Measurements from ENCODE around the gene PLCB1. TPM values are rescaled to one million over a fixed set of nuclear protein-coding genes. Genes with fewer than 3 reads are reported as not detected.

The PLCB1 gene
- total and polyA plus RNA-seq, 2 of the 4 experiments (the other 2 are of a cell fraction) = 5.6 to 16.1 TPM

GRCh38 chr20:8155229-8155628 lies 23.2 kb downstream of the PLCB1 start:
- Histone ChIP-seq H4K5ac (ENCODE audit: low read depth, low read length) (no peak overlapping the region), H3K4me3 (ENCODE audit: insufficient read depth, low read depth, low read length) (no peak overlapping the region), H3K27me3 (ENCODE audit: control insufficient read depth, insufficient read depth, low read length) (no peaks in the 10 kb centered on the region), H3K56ac (ENCODE audit: extremely low read depth, insufficient read depth, low read length) (no peak overlapping the region), H3K4ac (ENCODE audit: low read depth, low read length) (no peak overlapping the region), H3K23ac (ENCODE audit: low read depth, low read length) (no peak overlapping the region), H3K36me3 (ENCODE audit: control insufficient read depth, insufficient read depth, low read length) (no peaks in the 10 kb centered on the region), H3K79me1 (ENCODE audit: low read depth in 1 of 2, low read length in 2 of 2) (peaks cover 0 to 5% of the 10 kb centered on the region in 2 experiments; a peak in 1 of 4 replicates), H4K20me1 (ENCODE audit: insufficient read depth, low read length) (peaks cover 9% of the 10 kb centered on the region), H4K8ac (ENCODE audit: low read depth in 2 of 2, low read length in 2 of 2) (no peak overlapping the region), H3K9me3 (ENCODE audit: control insufficient read depth, insufficient read depth, low read length) (peaks cover 2% of the 10 kb centered on the region; the same call in 1 of the 2 replicates), H2BK5ac (ENCODE audit: low read depth, low read length, poor library complexity, severe bottlenecking) (no peak overlapping the region), H3K4me1 (ENCODE audit: control insufficient read depth, insufficient read depth, low read length) (peaks cover 9% of the 10 kb centered on the region), H3K27ac (ENCODE audit: insufficient read depth, low read length) (no peak overlapping the region), H2BK20ac (ENCODE audit: low read depth, low read length) (no peak overlapping the region), H2BK120ac (ENCODE audit: low read depth, low read length) (no peak overlapping the region), H2BK15ac (ENCODE audit: low read depth, low read length) (no peak overlapping the region), H4K91ac (ENCODE audit: insufficient read depth, low read depth, low read length) (no peak overlapping the region), H3K9ac (ENCODE audit: low read depth, low read length) (no peak overlapping the region), H2AK9ac (replicated peaks; ENCODE audit: low read depth, low read length, poor library complexity) (no peak overlapping the region), H2AK5ac (ENCODE audit: low read depth, low read length) (no peak overlapping the region), H3K14ac (replicated peaks; ENCODE audit: low read depth, low read length) (no peak overlapping the region), H3K4me2 (ENCODE audit: low read depth, low read length) (no peak overlapping the region), H3K18ac (ENCODE audit: low read depth, low read length) (no peak overlapping the region), H2AFZ (replicated peaks; ENCODE audit: low read length, poor library complexity) (no peak overlapping the region), H3K9me1 (ENCODE audit: insufficient read depth, low read length) (peaks cover 5% of the 10 kb centered on the region)
- ChIA-PET POLR2A (ENCODE audit: unreplicated experiment) (no interaction called here), CTCF (no interaction called here)
- TF ChIP-seq MAZ (IDR thresholded peaks at IDR 0.05; ENCODE audit: borderline replicate concordance, low read depth, low read length) (no peak), CHD1 (IDR thresholded peaks at IDR 0.05; ENCODE audit: low read depth, low read length) (no peak), FOS (IDR thresholded peaks at IDR 0.05; ENCODE audit: low read depth, low read length) (no peak), RCOR1 (IDR thresholded peaks at IDR 0.05; ENCODE audit: insufficient replicate concordance, low read length) (no peak), CTCF (conservative IDR thresholded peaks at IDR 0.05; ENCODE audit: low read depth, low read length) (no peak), SMC3 (IDR thresholded peaks at IDR 0.05; ENCODE audit: low read depth, low read length) (no peak), POLR2A (IDR thresholded peaks at IDR 0.05; ENCODE audit: low read depth, low read length) (no peak)
- TF ChIP-seq, protein P1, sequence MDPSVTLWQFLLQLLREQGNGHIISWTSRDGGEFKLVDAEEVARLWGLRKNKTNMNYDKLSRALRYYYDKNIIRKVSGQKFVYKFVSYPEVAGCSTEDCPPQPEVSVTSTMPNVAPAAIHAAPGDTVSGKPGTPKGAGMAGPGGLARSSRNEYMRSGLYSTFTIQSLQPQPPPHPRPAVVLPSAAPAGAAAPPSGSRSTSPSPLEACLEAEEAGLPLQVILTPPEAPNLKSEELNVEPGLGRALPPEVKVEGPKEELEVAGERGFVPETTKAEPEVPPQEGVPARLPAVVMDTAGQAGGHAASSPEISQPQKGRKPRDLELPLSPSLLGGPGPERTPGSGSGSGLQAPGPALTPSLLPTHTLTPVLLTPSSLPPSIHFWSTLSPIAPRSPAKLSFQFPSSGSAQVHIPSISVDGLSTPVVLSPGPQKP (IDR thresholded peaks at IDR 0.05; ENCODE audit: borderline replicate concordance, low read depth, low read length) = no peak
- ATAC-seq (ENCODE audit: low read depth) (peak; percentile 74), DNase-seq (peak; percentile 71)
- intact Hi-C loops (cut with micrococcal nuclease) = loop anchor here (5.0 kb wide), 1 partner anchor 37 kb away; no protein-coding TSS in a partner anchor
- in situ Hi-C loops (cut with MboI; ENCODE audit: low sequenced_read_pairs) = no loop called here
- dilution Hi-C loops (cut with HindIII; ENCODE audit: low sequenced_read_pairs, unreplicated experiment) = no loop called here
- no TSS peak for BruUV-seq (replicated peaks)
- no CpG with 5 or more reads among the region's 1 CpG for WGBS, 2 experiments (ENCODE audit: extremely low coverage in 2 of 2, insufficient read length in 1 of 2)
